ENCODE data around the gene SERPINF2. TPM values are rescaled to one million over a fixed set of nuclear protein-coding genes. Genes with fewer than 3 reads are reported as not detected.

The SERPINF2 gene
- total RNA-seq, 4 donors from 2014 or later = 1.2 to 9.0 (median 5.9) TPM

- intact Hi-C loops (cut with DNase I; ENCODE audit: low total_unique reads) = no loop called here
- DNase-seq (ENCODE audit: low spot score in 2 of 2) = no peak
- WGBS, 2 donors = 85 to 90% methylated on average over 21 of the region's 21 CpGs
- H3K4me3 ChIP-seq (ENCODE audit: low read depth, poor library complexity, severe bottlenecking) = no peak overlapping the region
- no peak for TF ChIP-seq POLR2A (IDR thresholded peaks at IDR 0.05)
- TF ChIP-seq, protein P1, sequence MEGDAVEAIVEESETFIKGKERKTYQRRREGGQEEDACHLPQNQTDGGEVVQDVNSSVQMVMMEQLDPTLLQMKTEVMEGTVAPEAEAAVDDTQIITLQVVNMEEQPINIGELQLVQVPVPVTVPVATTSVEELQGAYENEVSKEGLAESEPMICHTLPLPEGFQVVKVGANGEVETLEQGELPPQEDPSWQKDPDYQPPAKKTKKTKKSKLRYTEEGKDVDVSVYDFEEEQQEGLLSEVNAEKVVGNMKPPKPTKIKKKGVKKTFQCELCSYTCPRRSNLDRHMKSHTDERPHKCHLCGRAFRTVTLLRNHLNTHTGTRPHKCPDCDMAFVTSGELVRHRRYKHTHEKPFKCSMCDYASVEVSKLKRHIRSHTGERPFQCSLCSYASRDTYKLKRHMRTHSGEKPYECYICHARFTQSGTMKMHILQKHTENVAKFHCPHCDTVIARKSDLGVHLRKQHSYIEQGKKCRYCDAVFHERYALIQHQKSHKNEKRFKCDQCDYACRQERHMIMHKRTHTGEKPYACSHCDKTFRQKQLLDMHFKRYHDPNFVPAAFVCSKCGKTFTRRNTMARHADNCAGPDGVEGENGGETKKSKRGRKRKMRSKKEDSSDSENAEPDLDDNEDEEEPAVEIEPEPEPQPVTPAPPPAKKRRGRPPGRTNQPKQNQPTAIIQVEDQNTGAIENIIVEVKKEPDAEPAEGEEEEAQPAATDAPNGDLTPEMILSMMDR (IDR thresholded peaks at IDR 0.05) = no peak
These were observed 31.9 kb downstream of the SERPINF2 start for GRCh38 chr17:1774390-1775176.

DNA sequence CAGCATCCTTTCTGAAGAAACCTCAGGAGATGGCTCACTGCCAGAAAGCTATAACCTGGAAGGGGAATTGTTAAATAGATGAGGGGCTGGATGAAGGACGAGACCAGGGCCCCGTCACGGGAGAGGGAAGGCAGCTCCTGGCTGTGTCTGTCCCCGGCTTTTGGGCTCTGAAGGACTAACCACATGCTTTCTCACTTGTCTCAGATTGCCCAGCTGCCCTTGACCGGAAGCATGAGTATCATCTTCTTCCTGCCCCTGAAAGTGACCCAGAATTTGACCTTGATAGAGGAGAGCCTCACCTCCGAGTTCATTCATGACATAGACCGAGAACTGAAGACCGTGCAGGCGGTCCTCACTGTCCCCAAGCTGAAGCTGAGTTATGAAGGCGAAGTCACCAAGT, 33.7 kb downstream of the SERPINF2 start:
- DNase-seq (ENCODE audit: low spot score in 2 of 2) = no peak
- no peak overlapping the region for H3K4me3 ChIP-seq (ENCODE audit: low read depth, poor library complexity, severe bottlenecking)
- intact Hi-C loops (cut with DNase I; ENCODE audit: low total_unique reads) = no loop called here
- no peak for TF ChIP-seq POLR2A (IDR thresholded peaks at IDR 0.05)
- TF ChIP-seq, protein P1 (IDR thresholded peaks at IDR 0.05) = no peak
- WGBS, 2 donors = 90 to 95% methylated on average over 10 of the region's 10 CpGs

GRCh38 chr17:1776857-1777256, 34.2 kb downstream of the SERPINF2 start:
- no peak overlapping the region for H3K4me3 ChIP-seq (ENCODE audit: low read depth, poor library complexity, severe bottlenecking)
- no peak for TF ChIP-seq POLR2A (IDR thresholded peaks at IDR 0.05)
- TF ChIP-seq, protein P1 (IDR thresholded peaks at IDR 0.05) = no peak
- intact Hi-C loops (cut with DNase I; ENCODE audit: low total_unique reads) = no loop called here
- DNase-seq (ENCODE audit: low spot score in 2 of 2) = no peak
- 81 to 83% methylated on average over 7 of the region's 7 CpGs for WGBS, 2 donors

- DNase-seq (ENCODE audit: low spot score in 2 of 2) = peak; percentile 80 to 96
- 41 to 43% methylated on average over 8 of the region's 8 CpGs for WGBS, 2 donors
- intact Hi-C loops (cut with DNase I; ENCODE audit: low total_unique reads) = loop anchor here (5.0 kb wide), 1 partner anchor 57 kb away; the partner anchor contains the start of gene WDR81
These were observed 37.0 kb downstream of the SERPINF2 start for GRCh38 chr17:1779571-1780131.

GRCh38 chr17:1782171-1782567, 39.5 kb downstream of the SERPINF2 start:
- DNase-seq (ENCODE audit: low spot score in 2 of 2) = no peak
- no peak for TF ChIP-seq POLR2A (IDR thresholded peaks at IDR 0.05)
- TF ChIP-seq, protein P1 (IDR thresholded peaks at IDR 0.05) = no peak
- H3K4me3 ChIP-seq (ENCODE audit: low read depth, poor library complexity, severe bottlenecking) = no peak overlapping the region
- 63 to 68% methylated on average over 6 of the region's 6 CpGs for WGBS, 2 donors
- intact Hi-C loops (cut with DNase I; ENCODE audit: low total_unique reads) = loop anchor here (5.0 kb wide), 1 partner anchor 60 kb away; the partner anchor contains the start of gene WDR81

More at GRCh38 chr17:1779571-1780131, 37.0 kb downstream of the SERPINF2 start:
- H3K4me3 ChIP-seq (ENCODE audit: low read depth, poor library complexity, severe bottlenecking) = no peak overlapping the region
- TF ChIP-seq POLR2A (IDR thresholded peaks at IDR 0.05) = no peak
- TF ChIP-seq, protein P1 (IDR thresholded peaks at IDR 0.05) = no peak
